Endometrial microvascular endothelial cells (primary cell): Measurements from ENCODE around the gene ARHGAP20. TPM values are rescaled to one million over a fixed set of nuclear protein-coding genes. Genes with fewer than 3 reads are reported as not detected.
"Not testable (repeated sequence)": the region's sequence is repeated elsewhere in the genome, so short reads cannot be mapped to it uniquely, and the experiment has no call there.

Experiments used
- in situ Hi-C: cut with HindIII; loops from 2 replicates; pipeline ENCODE4 v1.10.0; 2017; ENCODE audit warnings: low sequenced_read_pairs, low pct_unique_long_range_greater_than_20kb; ENCODE audit errors: inconsistent ontology term
- total RNA-seq: library from RNA; depleted of rRNA; stranded (reverse); fragments of >200 nt; gene quantifications from one replicate; pipeline ENCODE4 v1.2.3, GENCODE V29; 2015; ENCODE audit errors: inconsistent ontology term

ARHGAP20 gene
- total RNA-seq, 1 donor from 2014 or later = 3.1 TPM

DNA sequence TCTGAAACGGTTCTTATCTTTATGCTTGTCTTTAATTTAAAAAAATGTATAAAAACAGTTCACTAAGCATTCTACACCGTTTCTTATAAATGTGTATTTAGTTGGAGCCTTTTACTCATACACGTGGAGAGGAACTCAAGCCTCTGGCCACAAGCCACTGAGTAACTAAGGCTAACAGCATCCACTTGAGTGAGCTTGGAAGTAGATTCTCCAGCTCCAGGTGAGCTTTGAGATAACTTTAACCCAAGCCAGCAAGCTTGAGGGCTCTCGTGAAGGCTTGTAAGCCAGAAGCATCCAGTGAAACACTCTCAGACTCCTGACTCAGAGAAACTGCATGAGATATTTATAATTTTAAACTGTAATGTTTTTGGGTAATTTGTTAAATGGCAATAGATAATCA, 82.6 kb downstream of the ARHGAP20 start:
- in situ Hi-C loops = no loop called here

GRCh38 chr11:110621826-110622225, 90.4 kb downstream of the ARHGAP20 start:
- in situ Hi-C loops = no loop called here

DNA sequence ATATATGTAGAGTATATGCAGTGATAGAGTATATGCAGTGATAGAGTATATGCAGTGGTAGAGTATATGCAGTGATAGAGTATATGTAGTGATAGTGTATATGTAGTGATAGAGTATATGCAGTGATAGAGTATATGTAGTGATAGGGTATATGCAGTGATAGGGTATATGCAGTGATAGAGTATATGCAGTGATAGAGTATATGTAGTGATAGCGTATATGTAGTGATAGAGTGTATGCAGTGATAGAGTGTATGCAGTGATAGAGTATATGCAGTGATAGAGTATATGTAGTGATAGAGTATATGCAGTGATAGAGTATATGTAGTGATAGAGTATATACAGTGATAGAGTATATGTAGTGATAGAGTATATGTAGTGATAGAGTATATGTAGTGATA, 92.9 kb downstream of the ARHGAP20 start:
- in situ Hi-C loops = not testable (repeated sequence)

GRCh38 chr11:110614031-110614430, 98.2 kb downstream of the ARHGAP20 start:
- in situ Hi-C loops = no loop called here

DNA sequence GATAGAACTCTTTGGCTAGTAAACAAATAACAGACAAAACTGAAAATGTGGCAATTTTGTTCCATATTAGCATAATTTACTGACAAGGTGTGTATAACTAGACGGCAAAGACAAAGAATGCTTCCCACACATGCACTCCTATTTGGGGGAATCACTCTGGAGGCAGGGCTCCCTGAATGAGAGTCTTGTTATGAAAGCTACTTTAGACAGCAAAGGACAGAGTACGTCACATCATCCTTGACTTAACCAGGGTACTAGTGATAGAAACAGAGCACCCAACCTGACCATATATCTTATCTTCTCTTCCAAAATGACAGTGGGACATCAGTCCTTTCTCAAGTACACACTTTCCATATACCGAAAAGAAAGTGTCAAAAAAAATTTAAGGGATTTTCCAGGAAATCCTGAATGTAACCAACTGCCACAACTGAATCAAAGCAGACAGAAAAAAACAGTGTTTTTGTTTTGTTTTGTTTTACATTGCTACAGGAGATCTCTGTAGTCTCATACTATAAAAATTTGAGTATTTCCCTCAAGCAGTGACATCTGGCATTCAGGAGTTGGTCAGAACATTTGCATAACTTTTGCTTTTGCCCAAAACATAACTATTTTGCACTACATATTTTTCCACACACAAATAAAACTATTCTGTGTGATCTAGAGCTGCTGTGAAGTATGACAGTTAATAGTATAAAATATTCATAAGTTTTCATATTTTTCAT, 98.9 kb downstream of the ARHGAP20 start:
- in situ Hi-C loops = no loop called here

- in situ Hi-C loops = no loop called here
These were observed 105.8 kb downstream of the ARHGAP20 start for GRCh38 chr11:110606415-110606814.

DNA sequence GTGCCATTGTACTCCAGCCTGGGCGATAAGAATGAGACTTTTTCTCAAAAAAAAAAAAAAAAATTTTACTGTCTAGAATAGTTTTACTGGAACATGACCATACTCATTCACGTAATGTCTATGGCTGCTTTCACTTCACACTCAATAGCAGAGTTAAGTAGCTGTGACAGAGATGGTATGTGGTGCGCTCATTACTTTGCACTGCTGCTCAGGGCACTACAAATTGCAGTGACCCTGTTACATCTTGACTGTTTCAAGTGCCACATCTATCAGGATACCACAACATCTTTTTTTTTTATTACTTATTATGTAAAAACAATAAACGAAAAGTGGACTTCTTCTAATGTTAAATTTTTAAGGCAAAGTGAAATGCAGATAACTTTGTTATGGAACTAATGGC, 110.3 kb downstream of the ARHGAP20 start:
- in situ Hi-C loops = no loop called here

- in situ Hi-C loops = no loop called here
These were observed 111.9 kb downstream of the ARHGAP20 start for GRCh38 chr11:110600322-110600721.

GRCh38 chr11:110599207-110599606, 113.0 kb downstream of the ARHGAP20 start:
- in situ Hi-C loops = no loop called here

DNA sequence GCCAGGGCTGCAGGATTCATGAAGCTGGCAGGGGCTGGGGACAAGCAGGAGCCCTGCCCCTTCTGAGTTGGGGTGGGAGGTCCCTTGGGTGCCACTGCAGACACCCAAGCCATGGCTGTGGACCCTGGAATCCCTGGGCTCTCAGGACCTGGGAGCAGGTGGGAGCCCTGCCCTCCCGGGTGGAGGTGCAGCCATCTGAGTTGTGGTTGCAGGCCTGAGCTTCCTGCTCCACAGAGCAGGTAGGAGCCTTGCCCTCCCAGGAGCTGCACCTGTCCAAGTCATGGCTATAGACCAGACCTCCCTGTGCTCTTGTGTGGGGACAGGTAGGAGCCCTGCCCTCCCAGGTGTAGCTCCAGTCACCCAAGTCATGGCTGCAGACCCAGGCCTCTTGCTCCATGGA, 113.5 kb downstream of the ARHGAP20 start:
- in situ Hi-C loops = no loop called here

DNA sequence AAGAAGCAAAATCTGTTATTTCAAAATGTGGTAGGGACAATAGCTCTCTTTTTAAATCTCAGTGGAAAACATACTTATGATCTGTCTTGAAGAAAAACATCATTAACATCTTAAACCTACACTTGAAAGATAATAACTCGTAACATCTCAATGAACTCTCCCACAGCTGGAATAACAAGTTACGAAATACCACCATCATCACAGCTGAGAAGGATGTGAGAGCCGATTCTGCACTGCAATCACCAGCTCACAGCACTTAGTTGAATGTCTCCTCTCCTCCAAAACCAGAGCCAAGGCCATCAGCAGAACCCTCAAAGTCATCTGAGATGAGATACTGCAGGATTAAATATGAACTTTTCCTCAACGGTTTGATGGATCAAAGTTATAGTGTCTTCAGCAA, 124.3 kb downstream of the ARHGAP20 start:
- in situ Hi-C loops = no loop called here

GRCh38 chr11:110587129-110587528, 125.1 kb downstream of the ARHGAP20 start:
- in situ Hi-C loops = no loop called here

DNA sequence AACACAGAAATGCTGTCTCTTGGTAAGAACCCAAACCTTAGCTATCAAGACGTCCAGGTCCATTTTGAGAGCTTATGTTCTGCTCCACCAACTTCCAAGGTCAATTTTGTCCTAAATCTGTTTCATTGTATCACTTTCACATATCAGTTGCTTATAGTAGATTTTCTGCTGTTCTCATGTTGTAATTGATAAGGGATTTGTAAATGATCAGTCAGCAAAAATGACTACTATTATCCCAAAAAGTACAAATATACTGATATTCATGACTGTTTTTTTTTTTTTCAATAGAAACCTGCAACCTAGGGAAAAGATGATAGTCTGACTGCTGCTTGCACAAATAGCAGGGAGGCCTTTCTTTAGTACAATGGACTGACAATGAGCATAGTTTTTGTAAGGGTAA, 128.1 kb downstream of the ARHGAP20 start:
- in situ Hi-C loops = no loop called here

DNA sequence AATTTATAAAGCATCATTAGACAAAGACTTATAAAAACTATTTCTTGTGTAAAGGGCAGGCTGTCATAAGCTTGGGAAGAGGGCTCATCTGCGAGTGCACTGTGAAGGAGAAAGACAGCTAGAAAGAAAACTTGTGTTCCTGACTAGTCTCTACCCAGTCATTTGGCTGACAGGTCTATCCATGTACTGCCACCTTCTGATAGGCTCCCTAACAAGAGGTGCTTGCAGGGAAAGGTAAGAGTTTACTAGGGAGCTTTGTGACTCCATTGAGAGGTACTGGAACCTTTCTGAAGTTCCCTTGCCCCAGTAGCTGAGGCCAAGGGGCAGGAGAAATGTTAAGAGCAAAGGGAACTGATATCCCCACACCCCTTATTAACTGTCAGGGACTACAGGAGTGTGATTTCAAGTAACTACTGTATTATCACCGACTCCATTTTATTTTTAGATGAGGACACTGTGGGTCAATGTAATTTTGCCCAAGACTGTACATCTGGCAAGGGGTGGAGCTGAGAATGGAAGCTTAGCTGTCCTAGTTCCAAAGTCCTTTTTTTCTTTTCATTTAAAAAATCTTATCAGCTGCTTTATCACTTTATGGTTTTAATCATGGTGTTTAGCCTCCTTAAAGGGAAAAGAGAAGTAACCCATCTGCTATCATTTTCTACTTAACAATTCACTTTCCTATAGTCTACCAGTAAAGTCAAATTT, 129.4 kb downstream of the ARHGAP20 start:
- in situ Hi-C loops = no loop called here

DNA sequence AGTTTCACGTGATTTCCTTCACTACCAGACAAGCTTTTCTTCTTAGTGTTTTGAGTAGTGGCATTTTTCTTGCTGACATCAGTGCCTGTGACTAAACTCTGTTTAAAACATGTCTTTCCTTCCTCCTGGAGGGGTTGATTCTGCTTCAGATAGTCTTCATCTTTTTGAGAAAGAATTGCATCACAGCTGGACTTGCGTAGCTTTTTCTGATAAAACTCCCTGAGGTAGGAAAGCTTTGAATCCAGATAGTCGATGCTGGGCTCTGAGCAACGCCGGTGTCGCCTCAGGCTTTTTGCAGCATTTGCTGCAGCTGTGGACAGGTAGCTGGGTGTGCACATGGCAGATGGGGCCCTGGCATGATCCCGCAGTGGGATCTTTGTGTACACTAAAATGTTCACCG, 131.7 kb downstream of the ARHGAP20 start:
- in situ Hi-C loops = no loop called here

- in situ Hi-C loops = no loop called here
These were observed 138.8 kb downstream of the ARHGAP20 start for GRCh38 chr11:110573411-110573810.

DNA sequence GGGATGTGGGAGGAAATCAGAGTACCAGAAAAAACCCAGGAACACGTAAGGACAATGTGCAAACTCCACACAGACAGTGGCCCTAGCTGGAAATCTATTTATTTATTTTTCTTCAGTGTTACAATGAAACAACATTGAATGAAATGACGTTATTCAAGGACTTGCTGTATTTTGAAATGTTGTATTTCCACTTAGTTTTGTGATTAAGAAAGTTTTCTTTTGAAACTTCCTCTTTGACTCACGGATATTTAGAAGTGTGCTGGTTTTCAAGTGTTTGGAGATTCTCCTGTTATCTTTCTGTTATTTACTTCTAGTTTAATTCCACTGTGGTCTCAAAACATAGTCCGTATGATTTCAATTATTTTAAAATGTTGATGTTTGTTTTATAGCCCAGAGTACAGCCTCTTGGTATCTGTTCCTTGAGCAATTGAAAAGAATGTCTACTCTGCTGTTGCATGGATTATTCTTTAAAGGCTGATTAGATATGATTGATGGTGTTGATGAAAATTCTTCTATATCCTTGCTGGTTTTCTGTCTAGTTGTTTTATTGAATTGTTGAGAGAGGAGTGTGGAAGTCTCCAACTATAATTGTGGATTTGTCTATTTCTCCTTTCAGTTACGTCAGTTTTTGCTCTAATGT, 141.0 kb downstream of the ARHGAP20 start:
- in situ Hi-C loops = no loop called here

DNA sequence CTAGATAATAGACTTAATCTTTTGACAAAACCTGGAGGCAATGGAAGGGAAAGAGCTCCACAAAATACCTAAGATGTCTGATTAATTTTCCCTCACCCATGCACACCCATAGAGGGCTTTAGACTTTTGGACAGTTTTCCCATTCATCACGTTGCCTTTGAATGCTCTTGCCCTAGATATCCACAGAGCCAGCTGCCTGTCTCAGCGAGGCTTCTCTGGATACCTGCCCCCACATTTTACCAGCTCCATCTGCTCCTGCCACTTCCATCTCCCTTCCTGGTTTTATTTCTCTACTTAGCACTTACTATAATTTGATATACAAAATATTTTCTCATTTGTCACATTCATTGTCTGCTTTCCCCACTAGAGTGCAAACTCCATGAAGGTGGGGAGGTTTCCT, 145.7 kb downstream of the ARHGAP20 start:
- in situ Hi-C loops = no loop called here

GRCh38 chr11:110565357-110566336, 146.6 kb downstream of the ARHGAP20 start:
- in situ Hi-C loops = no loop called here
